A673 (cell line): ENCODE data around the gene OR5B3.

Experiments used
- EZH2 ChIP-seq: fragments of 200-600 bp; sonication (generic); IDR thresholded peaks from 2 replicates; pipeline ENCODE4 v1.6.1; 2017; ENCODE audit warnings: borderline replicate concordance, low read depth, mild to moderate bottlenecking, mixed read lengths, antibody characterized with exemption, low read length; ENCODE audit not compliant: poor library complexity, severe bottlenecking
- TF ChIP-seq, protein P1 (sequence below): fragments of 300-800, 200-600 bp; sonication (generic); conservative IDR thresholded peaks from 2 replicates; pipeline ENCODE4 v1.5.1; 2017; ENCODE audit warnings: low read depth, mild to moderate bottlenecking, antibody characterized with exemption, low read length, moderate library complexity, mixed read lengths

DNA sequence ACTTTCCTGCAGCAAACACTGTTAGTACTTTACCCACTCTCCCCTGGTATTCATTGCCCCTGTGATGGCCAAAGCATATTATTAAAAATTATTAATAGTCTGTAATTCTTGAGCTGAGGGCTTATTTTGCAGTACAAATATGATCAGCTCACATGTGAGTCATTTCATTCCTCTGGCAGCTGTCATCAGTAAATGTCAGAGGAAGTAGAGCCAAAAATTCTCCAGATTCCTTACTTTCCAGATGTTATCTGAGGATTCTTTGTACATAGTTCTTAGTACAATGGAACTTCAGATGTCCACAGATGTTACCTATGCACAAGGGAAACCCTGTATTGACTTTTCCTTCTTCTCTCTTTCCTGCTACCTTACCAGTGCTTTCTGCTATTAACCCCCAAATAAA, 12.5 kb downstream of the OR5B3 start:
- TF ChIP-seq, protein P1, sequence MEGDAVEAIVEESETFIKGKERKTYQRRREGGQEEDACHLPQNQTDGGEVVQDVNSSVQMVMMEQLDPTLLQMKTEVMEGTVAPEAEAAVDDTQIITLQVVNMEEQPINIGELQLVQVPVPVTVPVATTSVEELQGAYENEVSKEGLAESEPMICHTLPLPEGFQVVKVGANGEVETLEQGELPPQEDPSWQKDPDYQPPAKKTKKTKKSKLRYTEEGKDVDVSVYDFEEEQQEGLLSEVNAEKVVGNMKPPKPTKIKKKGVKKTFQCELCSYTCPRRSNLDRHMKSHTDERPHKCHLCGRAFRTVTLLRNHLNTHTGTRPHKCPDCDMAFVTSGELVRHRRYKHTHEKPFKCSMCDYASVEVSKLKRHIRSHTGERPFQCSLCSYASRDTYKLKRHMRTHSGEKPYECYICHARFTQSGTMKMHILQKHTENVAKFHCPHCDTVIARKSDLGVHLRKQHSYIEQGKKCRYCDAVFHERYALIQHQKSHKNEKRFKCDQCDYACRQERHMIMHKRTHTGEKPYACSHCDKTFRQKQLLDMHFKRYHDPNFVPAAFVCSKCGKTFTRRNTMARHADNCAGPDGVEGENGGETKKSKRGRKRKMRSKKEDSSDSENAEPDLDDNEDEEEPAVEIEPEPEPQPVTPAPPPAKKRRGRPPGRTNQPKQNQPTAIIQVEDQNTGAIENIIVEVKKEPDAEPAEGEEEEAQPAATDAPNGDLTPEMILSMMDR = no peak
- no peak for TF ChIP-seq EZH2
